DLD1 (cell line): Measurements from ENCODE around the gene PROCA1.

Source experiments
- in situ Hi-C: cut with HindIII; loops from 2 replicates; pipeline ENCODE4 v1.10.0; 2017; ENCODE audit warnings: low sequenced_read_pairs

PROCA1 gene

GRCh38 chr17:28726226-28726626, 14.5 kb upstream of the PROCA1 start, which contains the start of gene TLCD1:
Gene TLCD1 (minus strand): TSS chr17:28726233. CDS start chr17:28726097, 136 bp downstream.
- in situ Hi-C loops: loop anchor here (10.0 kb wide), 1 partner anchor 209 kb away; no protein-coding TSS in a partner anchor

DNA sequence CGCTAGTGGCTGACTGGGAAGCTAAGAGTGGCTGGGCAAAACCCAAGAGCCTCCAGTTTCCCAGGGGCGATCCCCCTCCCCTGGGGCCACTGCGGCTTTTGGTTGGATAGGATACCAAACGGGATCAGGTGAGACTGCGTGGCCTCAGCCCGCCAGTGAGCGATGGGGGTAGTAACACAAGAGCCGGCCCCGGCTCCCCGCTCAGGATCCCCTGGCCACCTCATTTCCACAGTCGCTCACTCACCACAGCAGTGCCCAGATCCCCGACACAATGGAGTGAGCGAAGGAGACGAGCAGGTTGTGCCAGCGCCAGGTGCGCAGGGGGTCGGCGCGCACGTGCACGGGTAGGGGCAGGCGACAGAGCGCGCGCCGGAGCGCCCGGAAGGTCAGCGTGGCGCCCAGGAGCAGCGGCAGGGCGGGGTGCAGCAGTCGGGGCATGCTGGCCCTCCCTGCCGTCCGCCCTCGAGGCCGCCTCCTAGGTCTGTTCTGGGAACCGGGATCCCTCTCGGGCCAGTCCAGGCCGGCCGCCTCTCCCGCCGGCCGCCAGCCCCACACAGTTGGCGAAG, 14.1 kb upstream of the PROCA1 start:
- in situ Hi-C loops: loop anchor here (10.0 kb wide), 1 partner anchor 209 kb away; no protein-coding TSS in a partner anchor

DNA sequence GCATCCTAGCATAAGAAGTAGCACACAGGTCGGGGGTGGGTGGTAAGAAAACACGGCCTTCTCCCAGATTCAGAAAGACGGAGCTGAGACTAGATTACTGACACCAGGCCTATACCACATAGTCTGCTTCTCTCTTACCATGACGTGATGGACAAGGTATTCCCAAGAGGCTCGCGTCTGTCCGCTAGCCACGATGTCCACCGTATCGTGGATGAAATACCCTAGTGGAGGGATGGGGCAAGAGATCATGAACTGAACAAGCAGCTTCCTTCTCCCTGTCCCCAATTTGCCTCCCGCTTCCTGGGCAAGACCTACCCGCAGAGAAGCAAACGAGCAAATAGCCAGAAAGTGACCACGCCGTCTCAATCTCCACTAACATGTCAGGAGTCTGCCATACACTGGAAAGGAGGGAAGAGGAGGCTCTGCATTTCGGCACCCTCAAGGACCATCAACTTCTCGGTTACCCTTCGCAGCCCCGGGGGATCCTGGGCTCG, 13.5 kb upstream of the PROCA1 start:
- in situ Hi-C loops: loop anchor here (10.0 kb wide), 1 partner anchor 210 kb away; no protein-coding TSS in a partner anchor

DNA sequence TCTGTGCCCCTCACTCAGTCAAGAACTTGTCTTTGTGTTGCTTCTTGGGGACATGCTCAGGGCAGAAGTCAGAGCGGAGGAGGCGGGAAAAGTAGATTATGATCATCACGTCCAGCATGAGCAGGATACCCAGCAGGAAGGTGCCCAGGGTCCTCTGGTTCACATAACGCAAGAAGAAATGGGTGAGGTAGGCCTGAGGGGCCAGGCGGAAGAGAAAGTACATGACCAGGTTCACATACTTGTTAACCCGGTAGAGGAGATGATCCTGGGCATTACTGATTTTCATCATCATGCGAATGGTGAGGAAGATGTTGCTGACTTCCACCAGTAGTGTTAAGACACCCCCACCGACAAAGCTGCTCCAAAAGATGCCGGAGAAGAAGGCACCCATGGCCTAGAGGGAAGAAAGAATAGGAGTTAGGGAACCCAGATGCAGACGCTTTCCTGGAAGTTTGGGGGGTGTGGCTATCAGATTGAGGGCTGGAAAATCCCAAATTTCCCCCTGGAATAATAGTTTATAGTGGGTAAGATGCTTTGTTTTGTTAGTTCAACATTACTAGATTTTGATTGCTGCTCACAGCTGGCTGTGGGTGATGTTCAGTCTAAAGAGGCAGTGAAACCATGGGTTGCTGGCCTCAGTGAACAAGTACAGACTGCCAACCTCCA, 12.9 kb upstream of the PROCA1 start:
- in situ Hi-C loops: loop anchor here (10.0 kb wide), 1 partner anchor 210 kb away; no protein-coding TSS in a partner anchor

- in situ Hi-C loops: loop anchor here (10.0 kb wide), 1 partner anchor 211 kb away; no protein-coding TSS in a partner anchor
These were observed 12.3 kb upstream of the PROCA1 start for GRCh38 chr17:28723836-28724499.

GRCh38 chr17:28723159-28723835, 11.6 kb upstream of the PROCA1 start:
- in situ Hi-C loops: loop anchor here (10.0 kb wide), 1 partner anchor 212 kb away; no protein-coding TSS in a partner anchor

- in situ Hi-C loops: loop anchor here (10.0 kb wide), 1 partner anchor 212 kb away; no protein-coding TSS in a partner anchor
These were observed 10.9 kb upstream of the PROCA1 start for GRCh38 chr17:28722417-28723158.

GRCh38 chr17:28720997-28721329, 9.3 kb upstream of the PROCA1 start:
- in situ Hi-C loops: loop anchor here (10.0 kb wide), 1 partner anchor 214 kb away; no protein-coding TSS in a partner anchor

GRCh38 chr17:28720247-28720996, 8.7 kb upstream of the PROCA1 start:
- in situ Hi-C loops: loop anchor here (10.0 kb wide), 1 partner anchor 214 kb away; no protein-coding TSS in a partner anchor

- in situ Hi-C loops: no loop called here
These were observed 7.3 kb upstream of the PROCA1 start for GRCh38 chr17:28719021-28719433.

DNA sequence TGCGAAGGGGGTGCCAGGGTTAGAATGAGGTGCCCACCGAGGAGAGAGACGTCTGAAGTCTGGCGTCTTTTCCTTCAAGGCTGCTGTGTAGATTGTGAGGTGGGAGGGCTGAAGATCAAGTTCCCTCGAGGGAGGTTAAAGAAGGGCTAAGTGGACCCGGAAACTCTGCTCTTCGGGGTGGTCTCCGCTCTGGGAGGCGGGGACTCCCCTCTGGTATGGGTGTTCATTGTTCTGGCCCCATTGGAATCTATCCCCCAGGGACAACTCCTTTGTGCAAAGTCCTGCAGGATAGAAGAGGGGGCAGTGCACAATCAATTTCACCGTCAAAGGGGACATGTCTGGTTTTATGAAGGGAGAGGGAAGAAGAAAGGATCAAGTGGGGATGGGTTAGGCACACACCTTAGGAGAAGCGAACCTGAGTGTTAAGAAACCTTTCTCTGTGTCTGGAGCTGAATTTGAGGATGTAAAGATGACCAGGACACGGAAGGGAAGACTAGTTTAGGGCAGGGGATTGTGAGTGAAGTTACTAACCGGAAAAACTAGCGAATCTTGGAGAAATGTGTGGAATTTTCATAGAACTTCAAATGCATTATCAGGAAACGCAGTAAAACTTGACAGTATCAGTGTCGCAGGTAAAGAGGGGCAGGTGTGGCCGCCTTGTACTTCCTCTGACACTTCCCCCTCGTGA, 6.8 kb upstream of the PROCA1 start:
- in situ Hi-C loops: no loop called here

DNA sequence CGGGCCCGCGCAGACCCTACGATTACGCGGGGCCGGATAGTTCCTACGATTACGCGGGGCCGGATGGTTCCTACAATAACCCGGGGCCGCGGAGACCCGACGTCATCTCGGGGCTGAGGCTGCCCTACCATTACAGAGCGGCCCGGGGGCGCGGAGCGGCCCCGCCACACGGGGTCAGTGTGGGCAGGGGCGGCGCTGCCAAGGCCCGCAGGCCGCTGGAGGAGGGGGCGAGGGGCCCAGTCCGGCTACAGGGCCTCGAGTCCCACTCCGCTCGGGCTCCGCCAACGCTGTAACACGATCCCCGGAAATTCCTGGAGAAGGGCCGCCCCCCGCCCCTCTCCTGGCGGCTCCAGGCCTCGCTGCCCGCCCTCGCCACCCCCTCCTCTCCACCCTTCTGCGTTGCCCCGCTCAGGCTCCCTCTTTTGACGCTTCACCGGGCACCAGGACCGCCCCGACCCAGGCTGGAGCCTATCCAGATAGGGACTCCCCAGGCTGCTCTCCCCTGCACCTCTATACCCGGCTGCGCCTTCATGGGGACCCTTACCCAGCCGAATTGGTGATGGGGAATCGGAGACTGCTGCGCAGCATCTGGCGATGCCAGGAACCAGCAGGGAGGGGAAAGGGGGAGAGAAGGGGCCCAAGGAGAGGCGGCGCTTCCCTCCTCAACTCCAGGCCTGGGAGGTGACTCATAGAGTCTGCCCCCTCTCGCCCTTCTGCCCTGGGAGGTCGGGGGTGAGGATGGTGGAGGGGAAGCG, 6.1 kb upstream of the PROCA1 start, which contains the start of gene RAB34:
RAB34 (minus strand) TSS at position 291 of the 755 bp plus-strand sequence. CDS start 602 bp downstream, outside the sequence.
- in situ Hi-C loops: no loop called here

GRCh38 chr17:28716740-28717577, 5.3 kb upstream of the PROCA1 start:
- in situ Hi-C loops: no loop called here

- in situ Hi-C loops: no loop called here
These were observed 3.5 kb upstream of the PROCA1 start for GRCh38 chr17:28715217-28715616.

GRCh38 chr17:28714281-28714680, 2.6 kb upstream of the PROCA1 start:
- in situ Hi-C loops: no loop called here

- in situ Hi-C loops: no loop called here
These were observed 1.2 kb upstream of the PROCA1 start for GRCh38 chr17:28712705-28713415.
